RKO (cell line): ENCODE data around the gene KDM7A.

Experiments used
- DNase-seq: peaks from one replicate; pipeline ENCODE4 v3.0.0-alpha.2; 2016; ENCODE audit warnings: low spot score

Gene KDM7A

DNA sequence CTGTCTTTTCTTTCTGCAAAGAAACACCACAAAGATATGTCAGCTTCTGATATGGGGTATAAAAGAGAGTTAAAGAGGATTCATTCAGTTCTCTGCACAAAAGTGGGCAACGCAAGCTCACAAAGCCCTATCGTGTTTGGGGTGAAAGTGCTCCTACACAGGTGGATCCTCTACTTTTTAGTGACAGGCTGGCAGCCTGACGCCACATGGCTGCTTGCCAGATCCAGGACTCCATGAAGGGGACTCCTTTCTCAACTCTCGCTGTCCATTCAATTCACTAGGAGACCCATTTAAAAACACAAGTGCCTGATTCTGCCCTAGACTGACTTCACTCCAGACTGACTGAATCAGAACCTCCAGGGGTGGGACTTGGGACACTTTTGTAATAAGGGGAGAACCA lies 122.0 kb downstream of the KDM7A start:
- DNase-seq: no peak

DNA sequence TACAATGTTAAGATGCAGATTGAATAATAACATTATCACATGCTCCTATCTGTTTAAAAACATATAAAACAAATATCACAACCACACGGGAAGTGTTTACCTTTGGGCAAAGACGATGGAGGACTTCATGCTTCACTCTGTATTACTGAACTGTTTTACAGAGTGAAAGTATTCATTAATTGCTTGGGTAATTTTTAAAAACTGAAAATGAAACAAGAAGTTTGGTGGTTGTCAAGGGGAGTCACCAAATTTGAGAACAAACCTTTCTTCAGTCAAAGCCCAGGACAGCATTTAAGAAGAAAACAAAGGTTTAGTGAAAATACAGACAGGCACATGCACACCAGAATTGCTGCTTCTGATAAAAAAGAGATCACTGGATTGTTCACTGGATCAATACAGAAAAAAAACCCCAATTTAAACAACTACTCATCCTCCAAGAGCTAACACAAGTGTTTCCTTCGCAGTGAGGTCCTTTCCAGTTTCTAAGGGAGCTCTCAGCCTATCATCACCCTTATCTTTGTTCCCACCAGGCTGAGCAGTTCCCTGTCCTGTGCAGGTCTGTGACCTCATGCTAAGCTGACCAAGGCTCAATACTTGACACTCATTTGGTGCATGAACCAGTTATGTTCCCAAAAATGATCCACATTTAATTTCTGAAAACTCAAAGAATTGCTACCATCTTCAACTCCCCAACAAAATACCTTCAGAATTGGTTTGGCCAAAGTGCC lies 122.8 kb downstream of the KDM7A start:
- no peak for DNase-seq

GRCh38 chr7:140051820-140052219 lies 125.0 kb downstream of the KDM7A start:
- no peak for DNase-seq

GRCh38 chr7:140050100-140050499 lies 126.7 kb downstream of the KDM7A start:
- DNase-seq: no peak

DNA sequence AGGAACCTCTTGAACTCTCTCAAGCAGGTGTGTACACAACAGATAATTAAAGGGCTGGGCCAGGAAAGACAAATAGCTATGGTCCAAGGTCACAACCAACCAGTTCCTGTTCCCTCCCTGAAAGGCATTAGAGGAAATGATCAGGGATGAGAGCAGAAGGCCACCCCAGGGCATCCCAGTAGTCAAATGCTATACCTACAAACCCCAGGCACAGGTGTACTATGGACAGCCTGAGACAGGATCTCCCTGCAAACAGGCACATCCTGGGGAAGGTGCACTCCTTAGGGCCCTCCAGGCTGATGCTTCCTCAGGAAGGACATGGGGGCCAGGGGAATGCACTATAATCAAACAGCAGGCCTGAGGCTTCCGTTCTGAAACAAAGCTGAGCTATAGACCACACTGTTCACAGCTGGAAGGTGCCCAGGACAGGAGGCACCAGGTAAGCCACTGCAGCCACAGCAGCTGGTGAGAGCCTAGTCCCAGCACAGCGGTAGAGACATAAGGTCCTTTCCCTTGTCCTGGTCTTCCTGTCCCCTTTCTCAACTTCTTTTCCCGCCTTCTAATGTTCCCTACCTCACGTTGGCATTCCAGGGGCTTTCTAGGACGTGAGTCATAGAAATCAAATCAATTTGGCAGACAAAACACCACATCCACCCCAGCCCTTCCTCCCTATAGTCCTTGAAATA lies 127.3 kb downstream of the KDM7A start:
- no peak for DNase-seq

DNA sequence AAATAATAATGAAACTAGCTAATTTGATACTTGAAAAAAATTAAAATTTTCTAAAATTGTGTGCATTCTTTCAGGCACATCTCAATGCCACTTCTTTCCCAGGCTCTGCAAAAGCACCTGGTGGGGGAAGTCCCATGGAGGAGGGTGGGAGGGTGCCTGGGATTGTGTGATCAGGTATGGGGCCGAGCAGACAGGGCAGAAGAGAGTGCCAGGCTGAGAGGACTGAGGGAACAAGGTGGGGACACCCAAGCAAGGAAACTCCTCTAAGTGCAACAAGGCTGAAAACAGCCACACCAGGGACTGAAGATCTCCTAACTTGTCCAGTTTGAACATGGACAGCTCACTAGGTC lies 127.8 kb downstream of the KDM7A start:
- DNase-seq: no peak

DNA sequence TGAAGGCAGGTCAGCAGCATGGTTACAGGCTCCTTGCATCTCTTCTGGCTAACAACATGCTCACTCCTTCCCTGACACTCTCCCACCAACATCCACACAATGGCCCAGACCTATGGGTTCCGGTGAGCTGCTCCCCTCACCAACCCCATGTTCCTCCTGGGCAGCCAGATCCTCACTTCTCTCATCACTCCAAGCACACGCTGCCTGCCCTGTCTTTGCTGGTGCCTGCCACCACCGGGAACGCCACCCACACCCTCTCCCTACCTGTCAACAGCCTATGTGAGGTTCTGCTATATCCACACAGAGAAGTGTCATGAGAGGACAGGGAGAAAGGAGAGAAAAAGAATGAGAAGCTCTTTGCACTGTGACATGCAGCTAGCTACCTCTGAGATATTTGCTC lies 128.6 kb downstream of the KDM7A start:
- DNase-seq: no peak

GRCh38 chr7:140047197-140047596 lies 129.6 kb downstream of the KDM7A start:
- DNase-seq: no peak

- no peak for DNase-seq
These were observed 131.1 kb downstream of the KDM7A start for GRCh38 chr7:140045697-140046096.

DNA sequence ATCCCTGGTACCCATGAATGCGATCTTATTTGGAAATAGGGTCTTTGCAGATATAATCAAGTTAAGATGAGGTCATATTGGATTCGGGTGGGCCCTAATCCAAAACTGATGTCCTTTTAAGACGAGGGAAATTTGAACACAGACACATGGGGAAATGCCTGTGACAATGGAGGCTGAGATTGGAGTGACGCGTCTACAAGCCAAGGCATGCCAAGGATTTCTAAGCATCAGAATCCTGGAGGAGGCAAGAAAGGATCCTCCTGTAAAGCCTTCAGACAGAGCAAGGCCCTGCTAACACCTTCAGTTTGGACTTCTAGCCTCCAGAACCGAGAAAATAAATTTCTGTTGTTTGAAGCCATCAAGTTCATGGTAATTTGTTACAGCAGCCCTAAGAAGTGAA lies 132.5 kb downstream of the KDM7A start:
- DNase-seq: no peak

DNA sequence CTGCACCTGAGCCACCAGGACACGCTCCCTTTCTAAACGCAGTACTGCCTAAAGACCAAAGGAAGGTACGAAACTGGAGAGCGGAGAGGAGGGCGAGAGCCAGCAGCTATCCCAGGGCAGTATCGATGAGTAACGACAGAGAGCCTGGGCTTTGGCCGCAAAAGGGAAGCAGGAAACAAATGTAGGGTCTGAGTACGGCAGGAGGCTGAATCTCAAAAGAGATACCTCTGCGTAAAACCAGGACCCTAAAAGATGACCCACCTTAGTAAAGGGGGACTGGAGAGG lies 134.5 kb downstream of the KDM7A start:
- DNase-seq: no peak

GRCh38 chr7:140041659-140042385 lies 135.0 kb downstream of the KDM7A start:
- DNase-seq: no peak

- no peak for DNase-seq
These were observed 136.9 kb downstream of the KDM7A start for GRCh38 chr7:140039896-140040295.

DNA sequence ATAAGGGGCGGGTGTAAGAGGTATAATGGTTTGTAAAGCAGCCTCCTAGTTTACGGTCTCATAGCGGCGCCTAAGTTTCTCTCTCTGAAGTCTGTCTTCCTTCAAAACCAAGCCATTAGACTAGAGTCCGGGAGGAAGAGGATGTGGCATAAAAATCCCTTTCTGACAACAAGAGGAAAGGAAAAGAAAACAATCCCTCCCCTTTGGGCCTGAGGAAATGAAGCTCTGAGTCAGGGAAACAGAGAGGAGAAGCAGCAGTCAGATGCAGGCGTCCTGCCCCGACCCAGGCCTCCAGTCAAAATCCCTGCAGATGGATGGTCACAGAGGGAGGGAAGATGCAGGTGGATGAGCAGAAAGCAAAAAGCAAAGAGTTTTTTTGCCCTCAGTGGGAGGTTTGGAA lies 137.7 kb downstream of the KDM7A start:
- DNase-seq: no peak

DNA sequence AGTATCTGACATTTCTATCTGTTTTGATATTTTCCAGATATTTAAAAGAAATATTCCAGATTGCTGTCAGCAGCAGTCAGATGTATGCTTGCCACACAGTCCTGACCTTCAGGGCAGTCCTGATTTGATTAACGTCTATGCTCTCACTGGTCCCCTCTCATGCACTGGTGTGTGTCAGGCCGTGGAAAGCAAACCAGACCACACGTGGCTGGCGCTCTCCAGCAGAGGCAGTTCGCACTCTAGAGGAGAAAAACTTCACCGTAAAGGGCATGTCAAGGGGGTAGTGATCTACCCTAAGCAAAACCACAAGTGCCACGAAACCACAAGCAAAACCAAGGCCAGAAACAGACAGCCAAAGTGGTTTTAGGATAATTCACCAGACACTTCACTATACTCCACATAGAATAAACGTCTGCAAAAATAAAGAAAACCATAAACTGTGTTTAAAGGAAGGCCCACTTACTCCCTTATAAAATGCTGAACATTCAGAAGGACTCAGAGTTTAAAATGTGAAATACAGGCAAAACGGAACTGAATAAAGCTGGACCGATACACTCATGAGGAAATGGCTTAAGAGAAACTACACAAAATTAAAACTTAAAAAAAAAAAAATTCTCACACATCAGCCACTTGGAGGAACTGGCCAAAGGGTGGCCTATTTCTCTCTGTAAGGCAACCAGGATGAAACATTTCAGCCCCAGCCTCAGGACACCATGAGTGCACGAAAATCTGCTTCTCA lies 140.4 kb downstream of the KDM7A start:
- no peak for DNase-seq

- DNase-seq: peak; percentile 55
These were observed 141.2 kb downstream of the KDM7A start for GRCh38 chr7:140035400-140036223.
